ENCODE results near the gene CCDC54. TPM values are rescaled to one million over a fixed set of nuclear protein-coding genes. Genes with fewer than 3 reads are reported as not detected.

Gene CCDC54
- polyA plus RNA-seq, 1 donor from 2014 or later: not detected

- TF ChIP-seq POLR2AphosphoS5 (IDR thresholded peaks at IDR 0.05) (no peak), TAF1 (IDR thresholded peaks at IDR 0.05; ENCODE audit: low read depth) (no peak), EP300 (conservative IDR thresholded peaks at IDR 0.05; ENCODE audit: poor library complexity, severe bottlenecking) (no peak), SMC3 (conservative IDR thresholded peaks at IDR 0.05; ENCODE audit: poor library complexity) (no peak)
- Histone ChIP-seq H3F3A (ENCODE audit: insufficient read depth, low read length, poor library complexity, severe bottlenecking) (no peaks in the 10 kb centered on the region), H3K4me3 (ENCODE audit: low read length) (no peak overlapping the region), H3K27me3 (ENCODE audit: insufficient read depth, low read depth, low read length) (peaks cover 29% of the 10 kb centered on the region), H3K36me3 (ENCODE audit: insufficient read depth, low read length) (no peaks in the 10 kb centered on the region), H4K20me1 (ENCODE audit: insufficient read depth) (no peaks in the 10 kb centered on the region), H2AFZ (ENCODE audit: low read depth, low read length) (no peak overlapping the region), H3K79me2 (replicated peaks; ENCODE audit: insufficient read depth, low read length) (no peaks in the 10 kb centered on the region), H3K27ac (ENCODE audit: low read length) (no peak overlapping the region), H3K9ac (ENCODE audit: low read length) (no peak overlapping the region), H3K9me3 (ENCODE audit: low read length) (no peaks in the 10 kb centered on the region), H3K9me2 (ENCODE audit: insufficient read depth, low read length) (no peaks in the 10 kb centered on the region), H3K4me2 (ENCODE audit: low read length) (no peak overlapping the region)
These were observed 49.0 kb downstream of the CCDC54 start for GRCh38 chr3:107426223-107426622.

Other genes with a start within 250 kb of the CCDC54 start
- 23.8 and 24.8 TPM in 2 replicates for gene BBX, start 145.5 kb downstream of the CCDC54 start, polyA plus RNA-seq